Mesodermal cell (in vitro differentiated cells): ENCODE data around the gene ZNF644.
"Not testable (repeated sequence)": the region's sequence is repeated elsewhere in the genome, so short reads cannot be mapped to it uniquely, and the experiment has no call there.

ENCODE experiments used
- H3K27ac ChIP-seq: 2 replicates; pipeline ENCODE4 v1.7.0; 2013; ENCODE audit warnings: mild to moderate bottlenecking, low read depth, low read length, moderate library complexity; ENCODE audit not compliant: severe bottlenecking
- H3K36me3 ChIP-seq: 2 replicates; pipeline ENCODE4 v1.7.1; 2013; ENCODE audit warnings: mild to moderate bottlenecking, low read length, moderate library complexity; ENCODE audit not compliant: control insufficient read depth, insufficient read depth
- H3K4me1 ChIP-seq: one replicate; pipeline ENCODE4 v1.7.1; 2013; ENCODE audit warnings: mild to moderate bottlenecking, low read length; ENCODE audit not compliant: insufficient read depth, control insufficient read depth, poor library complexity, severe bottlenecking
- H3K4me3 ChIP-seq: 2 replicates; pipeline ENCODE4 v1.7.0; 2013; ENCODE audit warnings: low read length, control low read depth, mild to moderate bottlenecking; ENCODE audit not compliant: insufficient read depth, poor library complexity, severe bottlenecking; ENCODE audit errors: extremely low read depth
- H3K9me3 ChIP-seq: 2 replicates; pipeline ENCODE4 v1.7.1; 2013; ENCODE audit warnings: mild to moderate bottlenecking, low read length, moderate library complexity; ENCODE audit not compliant: control insufficient read depth
- WGBS, 2 experiments: methylation state at CpG; one replicate each; pipeline ENCODE4 v1.1.5; 2013; ENCODE audit warnings: missing lambda C conversion rate in 2 of 2; ENCODE audit not compliant: insufficient coverage in 2 of 2; 5-methylcytosine and 5-hydroxymethylcytosine counted together

Gene ZNF644

DNA sequence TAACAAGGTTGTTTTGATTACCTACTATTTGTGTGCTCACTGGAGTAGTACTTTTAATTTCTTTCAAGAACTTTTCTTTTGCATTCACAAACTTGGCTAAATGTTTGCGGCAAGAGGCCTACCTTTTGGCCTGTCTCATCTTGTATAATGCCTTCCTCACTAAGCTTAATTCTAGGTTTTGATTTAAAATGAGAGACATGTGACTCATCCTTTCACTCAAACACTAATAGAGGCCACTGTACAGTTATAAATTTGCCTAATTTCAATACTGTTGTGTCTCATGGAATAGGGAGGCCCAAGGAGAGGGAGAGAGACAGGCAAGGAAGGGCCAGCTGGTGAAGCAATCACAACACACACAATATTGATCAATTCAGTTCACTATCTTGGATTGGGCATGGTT, 66.1 kb downstream of the ZNF644 start:
- Histone ChIP-seq H3K4me3 (no peak overlapping the region), H3K36me3 (peaks cover 25% of the 10 kb centered on the region), H3K9me3 (no peaks in the 10 kb centered on the region), H3K4me1 (no peaks in the 10 kb centered on the region), H3K27ac (no peak overlapping the region)
- WGBS, 2 experiments: no CpG with 5 or more reads among the region's 1 CpG

DNA sequence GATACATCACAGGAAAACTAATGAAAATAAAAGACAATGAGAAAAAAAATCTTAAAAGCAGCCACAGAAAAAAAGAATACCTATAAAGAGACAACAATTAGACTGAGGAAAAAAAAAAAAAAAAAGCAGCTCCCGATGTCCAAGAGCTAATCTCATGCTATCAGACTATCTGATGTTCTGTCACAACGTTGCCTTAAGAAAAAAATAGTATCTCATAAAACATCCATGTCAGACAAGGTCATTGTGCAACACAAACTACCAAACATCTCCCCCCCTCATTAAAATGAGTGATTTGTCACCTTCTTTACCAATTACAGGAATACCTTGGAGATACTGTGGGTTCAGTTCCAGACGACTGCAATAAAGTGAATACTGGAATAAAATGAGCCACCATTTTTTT, 68.9 kb downstream of the ZNF644 start:
- H3K36me3 ChIP-seq: peaks cover 20% of the 10 kb centered on the region
- no peak overlapping the region for H3K4me3 ChIP-seq
- H3K4me1 ChIP-seq: no peaks in the 10 kb centered on the region
- no peak overlapping the region for H3K27ac ChIP-seq
- 71 to 93% methylated on average over 1 to 2 of the region's 3 CpGs for WGBS, 2 experiments
- no peaks in the 10 kb centered on the region for H3K9me3 ChIP-seq

GRCh38 chr1:90951009-90951408, 70.8 kb downstream of the ZNF644 start:
- no peak overlapping the region for H3K27ac ChIP-seq
- WGBS, 2 experiments: 100% methylated on average over 1 of the region's 2 CpGs; no CpG with 5 or more reads in 1 of the 2 experiments
- no peaks in the 10 kb centered on the region for H3K9me3 ChIP-seq
- no peak overlapping the region for H3K4me3 ChIP-seq
- H3K36me3 ChIP-seq: peaks cover 17% of the 10 kb centered on the region
- no peaks in the 10 kb centered on the region for H3K4me1 ChIP-seq

DNA sequence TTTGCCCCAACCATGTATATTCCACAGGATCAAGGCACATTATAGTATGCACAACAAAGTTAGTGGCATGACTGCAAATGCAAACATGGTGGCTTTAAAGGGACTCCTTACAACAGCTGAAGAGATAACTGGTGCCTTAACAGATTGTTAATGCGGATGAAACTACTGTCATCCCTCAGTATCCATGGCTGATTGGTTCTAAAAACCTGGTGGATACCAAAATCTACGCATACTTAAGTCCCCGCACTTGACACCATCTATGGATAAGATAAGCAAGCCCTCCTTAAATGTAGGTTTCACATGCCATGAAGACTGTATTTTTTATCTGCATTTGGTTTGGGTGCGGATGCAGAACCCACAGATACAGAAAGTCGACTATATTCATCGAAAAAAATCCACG, 73.5 kb downstream of the ZNF644 start:
- H3K27ac ChIP-seq: no peak overlapping the region
- 94 to 95% methylated on average over 5 of the region's 7 CpGs for whole genome bisulfite sequencing, 2 experiments
- no peaks in the 10 kb centered on the region for H3K9me3 ChIP-seq
- no peak overlapping the region for H3K4me3 ChIP-seq
- no peaks in the 10 kb centered on the region for H3K4me1 ChIP-seq
- peaks cover 10% of the 10 kb centered on the region for H3K36me3 ChIP-seq

DNA sequence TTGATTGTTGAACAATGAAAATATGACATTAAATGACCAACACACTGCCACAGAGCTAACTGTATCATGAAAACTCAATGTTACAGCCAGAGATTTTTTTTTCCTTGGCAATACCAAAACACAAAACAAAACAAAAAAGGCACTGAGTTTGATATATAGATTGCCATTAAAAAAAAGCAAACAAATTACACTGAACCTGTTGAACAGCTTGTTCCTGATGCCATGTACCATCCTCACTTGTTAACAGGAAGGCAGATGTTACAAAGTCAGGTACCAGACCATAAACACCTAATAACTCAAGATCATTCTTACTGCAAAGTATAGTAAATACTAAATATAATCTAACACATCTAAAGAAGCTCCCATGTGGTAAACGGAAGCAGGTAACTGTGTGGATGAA, 75.2 kb downstream of the ZNF644 start:
- Histone ChIP-seq H3K27ac (no peak overlapping the region), H3K4me1 (no peaks in the 10 kb centered on the region), H3K36me3 (peaks cover 10% of the 10 kb centered on the region), H3K9me3 (no peaks in the 10 kb centered on the region), H3K4me3 (no peak overlapping the region)
- no CpG with 5 or more reads among the region's 1 CpG for WGBS, 2 experiments

DNA sequence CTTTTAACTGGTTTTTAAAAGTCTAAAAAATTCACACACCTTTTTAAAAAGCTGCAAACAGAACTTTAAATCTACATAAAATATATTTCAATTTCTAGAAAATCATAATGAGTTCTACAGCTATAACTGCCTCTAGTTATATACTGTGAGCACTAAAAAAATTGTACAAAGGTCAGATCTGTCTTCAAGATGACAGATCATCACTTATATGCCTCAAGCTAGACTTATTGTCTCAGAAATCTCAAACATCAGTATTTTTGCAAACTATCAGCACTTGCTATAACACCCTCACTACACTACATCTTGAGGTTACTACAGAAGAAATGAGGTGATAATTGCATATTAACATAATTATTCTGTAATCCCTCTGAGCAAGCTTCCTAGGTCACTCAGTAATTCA, 76.5 kb downstream of the ZNF644 start:
- peaks cover 20% of the 10 kb centered on the region for H3K36me3 ChIP-seq
- no peaks in the 10 kb centered on the region for H3K9me3 ChIP-seq
- H3K27ac ChIP-seq: no peak overlapping the region
- H3K4me3 ChIP-seq: no peak overlapping the region
- H3K4me1 ChIP-seq: no peaks in the 10 kb centered on the region

DNA sequence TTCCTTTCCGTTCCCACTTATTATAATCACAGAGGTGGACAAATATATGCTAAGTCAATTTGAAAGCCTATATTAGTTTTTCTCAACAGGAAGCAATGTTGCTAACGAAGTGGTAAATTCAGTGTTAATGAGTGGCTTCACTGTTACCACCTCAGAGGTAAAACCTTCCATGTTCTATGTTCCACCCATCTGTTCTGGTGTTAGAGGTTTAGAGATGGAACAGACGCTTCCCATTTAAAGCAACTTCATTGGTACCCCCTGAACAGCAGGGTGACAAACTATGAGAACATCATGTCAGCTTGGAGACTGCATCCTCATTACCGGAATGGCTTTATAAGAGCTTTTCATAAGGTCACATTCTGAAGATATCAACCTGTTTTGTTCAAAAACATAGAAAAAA, 77.9 kb downstream of the ZNF644 start:
- Histone ChIP-seq H3K27ac (no peak overlapping the region), H3K4me3 (no peak overlapping the region), H3K4me1 (no peaks in the 10 kb centered on the region), H3K9me3 (no peaks in the 10 kb centered on the region), H3K36me3 (peaks cover 30% of the 10 kb centered on the region)
- WGBS, 2 experiments: 80 to 100% methylated on average over 1 of the region's 4 CpGs

GRCh38 chr1:90940746-90941145, 81.1 kb downstream of the ZNF644 start:
- Histone ChIP-seq H3K9me3 (no peaks in the 10 kb centered on the region), H3K4me1 (peaks cover 5% of the 10 kb centered on the region), H3K4me3 (no peak overlapping the region), H3K36me3 (peaks cover 51% of the 10 kb centered on the region), H3K27ac (no peak overlapping the region)
- 100% methylated on average over 1 to 2 of the region's 2 CpGs for WGBS, 2 experiments

DNA sequence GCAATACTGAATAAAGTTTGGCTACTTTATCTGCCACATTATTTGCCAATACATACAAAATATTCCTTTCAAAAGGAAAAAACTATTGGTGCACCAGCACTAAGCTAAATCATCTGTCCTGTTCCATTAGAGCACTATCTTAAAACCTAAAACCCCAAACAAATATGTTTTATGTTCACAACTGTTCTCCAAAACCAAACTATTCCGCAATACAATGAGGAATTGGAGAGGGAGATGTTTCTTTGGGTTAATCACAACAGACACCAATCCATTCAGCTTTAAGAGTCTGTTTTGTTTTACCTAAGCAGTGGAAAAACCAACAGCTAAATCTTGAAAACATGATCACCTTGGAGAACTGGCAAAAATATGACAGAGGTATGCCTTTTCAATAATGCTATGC, 85.1 kb downstream of the ZNF644 start:
- Histone ChIP-seq H3K27ac (no peak overlapping the region), H3K4me1 (peaks cover 5% of the 10 kb centered on the region), H3K9me3 (no peaks in the 10 kb centered on the region), H3K36me3 (peaks cover 65% of the 10 kb centered on the region), H3K4me3 (no peak overlapping the region)
- WGBS, 2 experiments: no CpG with 5 or more reads among the region's 1 CpG

DNA sequence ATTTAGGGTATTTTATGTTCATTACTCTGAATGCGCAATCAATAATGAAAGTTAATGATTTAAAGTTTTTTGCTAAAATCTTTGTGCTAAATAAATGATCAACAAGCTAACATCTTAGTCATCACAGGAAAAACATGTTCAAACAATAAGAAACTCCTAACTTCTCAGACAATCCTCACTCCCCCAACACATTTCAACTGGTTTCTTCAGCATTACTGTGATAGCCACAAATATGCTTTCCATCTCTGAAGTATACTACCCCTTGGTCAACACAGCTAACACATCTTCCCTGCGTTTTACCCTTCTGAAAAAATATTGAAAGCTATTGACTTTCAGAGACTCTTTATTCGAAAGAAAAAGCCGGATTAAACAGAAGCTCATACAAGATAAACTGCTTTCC, 85.8 kb downstream of the ZNF644 start:
- 94 to 98% methylated on average over 3 of the region's 4 CpGs for WGBS, 2 experiments
- H3K4me3 ChIP-seq: no peak overlapping the region
- peaks cover 5% of the 10 kb centered on the region for H3K4me1 ChIP-seq
- peaks cover 66% of the 10 kb centered on the region for H3K36me3 ChIP-seq
- H3K27ac ChIP-seq: no peak overlapping the region
- no peaks in the 10 kb centered on the region for H3K9me3 ChIP-seq

DNA sequence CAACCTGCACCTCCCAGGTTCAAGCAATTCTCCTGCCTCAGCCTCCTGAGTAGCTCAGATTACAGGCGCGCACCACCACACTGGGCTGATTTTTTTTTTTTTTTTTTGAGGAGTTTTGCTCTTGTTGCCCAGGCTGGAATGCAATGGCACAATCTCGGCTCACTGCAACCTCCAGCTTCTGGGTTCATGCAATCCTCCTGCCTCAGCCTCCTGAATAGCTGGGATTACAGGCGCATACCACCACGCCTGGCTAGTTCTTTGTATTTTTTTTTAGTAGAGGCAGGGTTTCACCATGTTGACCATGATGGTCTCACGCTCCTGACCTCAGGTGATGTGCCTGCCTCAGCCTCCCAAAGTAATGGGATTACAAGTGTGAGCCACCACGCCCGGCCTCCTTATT, 93.6 kb downstream of the ZNF644 start:
- not testable (repeated sequence) for H3K4me3 ChIP-seq, H3K27ac ChIP-seq, H3K9me3 ChIP-seq
- Histone ChIP-seq H3K36me3 (peaks cover 23% of the 10 kb centered on the region), H3K4me1 (peaks cover 18% of the 10 kb centered on the region)
- WGBS, 2 experiments: 84 to 97% methylated on average over 6 to 7 of the region's 8 CpGs

- not testable (repeated sequence) for H3K9me3 ChIP-seq, H3K4me3 ChIP-seq, H3K27ac ChIP-seq
- WGBS, 2 experiments: 90 to 95% methylated on average over 5 of the region's 5 CpGs
- Histone ChIP-seq H3K36me3 (peaks cover 21% of the 10 kb centered on the region), H3K4me1 (peaks cover 23% of the 10 kb centered on the region)
These were observed 94.2 kb downstream of the ZNF644 start for GRCh38 chr1:90927674-90928073.
